HG03565 (cell line): ENCODE measurements around the gene FXYD5.
"Not testable (repeated sequence)": the region's sequence is repeated elsewhere in the genome, so short reads cannot be mapped to it uniquely, and the experiment has no call there.

Experiments
- ATAC-seq: cut with Tn5 transposase; IDR thresholded peaks from one replicate; pipeline ENCODE4 v1.9.1; 2021; ENCODE audit warnings: mild to moderate bottlenecking, moderate library complexity; ENCODE audit not compliant: unreplicated experiment

Gene FXYD5

DNA sequence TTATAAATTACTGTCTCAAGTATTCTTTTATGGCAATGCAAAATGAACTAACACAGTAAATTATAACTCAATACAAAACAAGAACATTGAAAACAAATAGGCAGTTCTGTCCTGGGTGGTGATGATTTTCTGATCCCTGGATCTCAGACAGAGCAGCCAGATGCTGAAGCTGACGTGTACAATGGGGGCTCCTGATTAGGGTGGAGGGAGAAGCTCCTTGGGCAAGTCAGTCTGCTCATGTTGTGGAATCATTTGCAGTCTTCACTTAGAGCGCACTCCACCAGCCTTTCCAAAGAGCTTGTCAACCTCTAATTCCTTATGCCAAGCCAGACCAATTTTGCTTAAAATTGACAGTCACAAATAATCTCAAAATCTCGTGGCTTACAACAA, 21.6 kb downstream of the FXYD5 start:
- ATAC-seq = no peak

DNA sequence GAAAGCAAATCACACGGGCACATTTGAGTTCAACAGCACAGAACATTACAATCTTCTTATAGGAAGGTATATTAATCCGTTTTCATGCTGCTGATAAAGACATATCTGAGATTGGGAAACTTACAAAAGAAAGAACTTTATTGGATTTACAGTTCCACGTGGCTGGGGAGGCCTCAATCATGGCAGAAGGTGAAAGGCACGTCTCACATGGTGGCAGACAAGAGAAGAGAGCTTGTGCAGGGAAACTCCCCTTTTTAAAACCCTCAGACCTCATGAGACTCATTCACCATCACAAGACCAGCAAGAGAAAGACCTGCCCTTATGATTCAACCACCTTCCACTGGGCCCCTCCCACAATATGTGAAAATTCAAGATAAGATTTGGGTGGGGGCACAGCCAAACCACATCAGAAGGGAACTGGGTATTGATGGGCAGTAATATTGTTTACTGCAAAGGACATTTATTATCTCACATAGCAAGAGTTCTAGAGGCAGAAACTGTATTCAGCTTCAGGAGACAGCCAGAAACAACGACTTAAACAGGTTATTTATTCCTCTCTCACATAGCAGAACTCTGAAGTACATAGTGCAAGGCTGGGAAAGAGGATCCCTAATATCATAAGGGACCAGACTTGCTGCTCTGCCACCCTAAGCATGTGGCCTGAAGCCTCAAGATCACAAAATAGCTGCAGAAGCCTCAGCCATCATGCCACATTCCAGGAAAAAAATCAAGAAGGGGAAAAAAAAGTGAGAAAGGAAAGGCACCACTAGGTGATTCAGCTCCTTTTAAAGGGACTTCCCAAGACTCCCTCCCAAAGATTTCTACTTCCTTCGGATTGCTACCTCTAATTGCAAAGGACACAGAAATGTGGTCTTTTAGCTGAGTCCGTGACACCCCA, 23.1 kb downstream of the FXYD5 start:
- no peak for ATAC-seq

DNA sequence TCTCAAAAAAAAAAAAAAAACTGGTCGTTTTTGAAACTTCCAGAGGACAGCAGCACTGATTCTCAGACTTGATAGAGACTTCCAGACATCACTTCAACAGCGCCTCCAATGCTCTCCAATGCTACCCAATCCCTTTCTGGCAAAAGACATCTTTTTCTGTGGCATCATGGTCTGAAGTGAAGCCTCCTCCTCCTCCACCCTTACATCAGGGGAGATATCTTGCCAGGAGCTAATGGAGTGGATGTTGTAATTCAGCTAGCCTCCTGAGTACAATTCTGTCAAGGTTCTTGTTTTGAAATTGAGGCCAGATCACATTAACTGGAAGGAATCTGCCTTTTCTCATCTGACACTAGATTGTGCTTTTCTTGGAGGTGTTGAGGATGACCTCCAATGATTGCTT, 24.2 kb downstream of the FXYD5 start:
- ATAC-seq = no peak

- no peak for ATAC-seq
Observed at GRCh38 chr19:35179830-35180229, 25.3 kb downstream of the FXYD5 start.

- ATAC-seq = no peak
Observed at GRCh38 chr19:35181387-35181786, 26.9 kb downstream of the FXYD5 start.

DNA sequence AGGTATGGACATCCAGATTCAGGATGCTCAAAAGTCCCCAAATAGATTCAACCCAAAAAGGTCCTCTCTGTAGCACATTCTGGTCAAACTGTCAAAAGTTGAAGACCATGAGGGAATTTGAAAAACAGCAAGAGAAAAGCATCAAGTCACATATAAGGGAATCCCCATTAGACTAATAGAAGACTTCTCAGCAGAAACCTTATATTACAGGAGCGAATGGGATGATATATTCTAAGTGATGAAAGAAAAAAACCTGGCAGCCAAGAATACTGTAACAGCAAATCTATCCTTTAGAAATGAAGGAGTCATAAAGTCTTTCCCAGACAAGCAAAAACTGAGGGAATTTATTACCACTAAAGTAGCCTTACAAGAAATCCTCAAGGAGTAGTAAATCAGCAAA, 29.7 kb downstream of the FXYD5 start:
- ATAC-seq = no peak

DNA sequence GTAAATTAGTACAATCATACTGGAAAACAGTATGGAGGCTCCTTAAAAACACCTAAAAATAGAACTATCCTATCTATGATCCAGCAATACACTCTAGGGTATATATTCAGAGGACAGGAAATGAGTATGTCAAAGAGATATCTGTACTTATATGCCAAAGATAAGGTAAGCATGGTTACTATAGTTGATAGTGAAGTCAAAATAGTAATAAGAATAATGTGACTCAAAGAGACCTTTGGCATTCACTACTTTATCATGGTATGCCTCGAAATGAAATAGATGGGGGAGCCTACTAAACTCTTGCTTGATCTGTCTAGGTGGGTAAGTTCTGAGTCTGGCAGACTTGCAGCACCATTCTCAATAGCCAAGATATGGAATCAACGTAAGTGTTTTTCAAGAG, 30.3 kb downstream of the FXYD5 start:
- no peak for ATAC-seq

- no peak for ATAC-seq
Observed at GRCh38 chr19:35194012-35194984, 39.8 kb downstream of the FXYD5 start.

DNA sequence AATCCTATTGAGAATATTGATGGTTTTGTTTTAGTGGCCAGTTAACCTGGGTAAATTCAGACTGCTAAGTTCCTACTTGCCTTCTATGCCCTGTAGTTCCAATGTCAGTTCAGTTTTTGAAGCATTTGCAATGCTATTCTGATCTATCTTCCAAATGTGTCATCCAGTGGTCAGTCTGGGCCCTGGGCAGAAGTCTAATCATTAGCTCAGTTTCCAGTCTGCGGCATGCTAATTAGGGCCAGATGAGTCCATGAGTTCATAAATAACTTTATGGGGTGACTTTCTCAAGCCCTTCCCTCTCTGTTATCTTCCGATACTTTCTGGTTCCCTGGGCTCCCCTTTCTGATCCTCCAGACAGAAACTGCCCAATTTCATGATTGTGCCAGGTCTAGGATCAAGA, 41.3 kb downstream of the FXYD5 start:
- no peak for ATAC-seq

DNA sequence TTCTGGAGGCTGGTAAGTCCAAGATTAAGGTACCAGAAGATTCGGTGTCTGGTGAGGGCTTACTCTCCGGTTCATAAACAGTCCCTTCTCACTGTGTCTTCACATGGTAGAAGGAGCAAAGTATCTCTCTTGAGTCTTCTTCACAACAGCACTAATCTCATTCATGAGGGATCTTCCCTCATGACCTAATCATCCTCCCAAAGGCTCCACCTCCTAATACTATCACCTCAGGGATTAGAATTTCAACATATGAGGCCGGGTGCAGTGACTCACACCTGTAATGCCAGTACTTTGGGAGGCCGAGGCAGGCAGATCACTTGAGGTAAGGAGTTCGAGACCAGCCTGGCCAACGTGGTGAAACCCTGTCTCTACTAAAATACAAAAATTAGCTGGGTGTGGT, 42.3 kb downstream of the FXYD5 start:
- not testable (repeated sequence) for ATAC-seq

- no peak for ATAC-seq
Observed at GRCh38 chr19:35199481-35199880, 44.9 kb downstream of the FXYD5 start.

DNA sequence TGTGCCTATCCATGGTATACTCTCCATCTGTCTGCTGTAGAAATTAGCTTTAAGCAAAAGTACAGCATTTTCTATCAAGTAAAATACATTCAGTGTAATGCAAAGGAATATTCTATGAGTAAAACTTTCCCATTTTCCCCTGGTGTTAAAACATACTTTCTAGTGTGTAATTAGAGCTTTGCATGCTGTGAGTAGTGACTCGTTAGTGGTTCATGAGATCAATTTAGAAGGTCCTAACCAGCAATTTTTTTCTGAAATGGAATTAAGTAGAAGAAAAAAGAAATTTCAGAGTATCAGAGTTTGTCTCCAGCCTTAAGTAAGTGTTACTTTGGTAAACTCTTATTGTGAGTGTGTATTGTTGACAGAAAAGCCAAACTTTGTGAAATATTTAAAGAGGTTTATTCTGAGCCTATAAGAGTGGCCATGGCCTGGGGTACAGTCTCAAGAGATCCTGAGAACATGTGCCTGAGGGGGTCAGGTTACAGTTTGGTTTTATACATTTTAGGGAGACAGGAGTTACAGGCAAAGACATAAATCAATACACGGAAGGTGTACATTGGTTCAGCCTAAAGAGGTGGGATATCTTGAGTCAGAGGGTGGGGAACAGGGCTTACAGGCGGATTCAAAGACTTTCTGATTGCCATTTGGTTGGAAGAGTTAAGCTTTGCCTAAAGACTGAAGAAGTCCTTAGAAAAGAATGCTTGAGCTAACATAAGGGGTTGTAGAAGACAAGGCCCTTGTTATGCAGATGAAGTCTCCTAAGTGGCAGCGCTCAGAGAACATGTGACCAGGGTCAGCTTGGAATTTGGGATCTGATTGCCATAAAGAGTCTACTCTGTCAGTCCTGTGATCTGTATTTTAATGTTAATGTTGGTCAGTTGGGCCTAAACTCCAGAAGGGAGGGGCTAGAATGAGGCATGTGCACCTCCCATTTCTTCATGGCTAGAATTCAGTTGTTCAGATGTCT, 48.5 kb downstream of the FXYD5 start:
- no peak for ATAC-seq

DNA sequence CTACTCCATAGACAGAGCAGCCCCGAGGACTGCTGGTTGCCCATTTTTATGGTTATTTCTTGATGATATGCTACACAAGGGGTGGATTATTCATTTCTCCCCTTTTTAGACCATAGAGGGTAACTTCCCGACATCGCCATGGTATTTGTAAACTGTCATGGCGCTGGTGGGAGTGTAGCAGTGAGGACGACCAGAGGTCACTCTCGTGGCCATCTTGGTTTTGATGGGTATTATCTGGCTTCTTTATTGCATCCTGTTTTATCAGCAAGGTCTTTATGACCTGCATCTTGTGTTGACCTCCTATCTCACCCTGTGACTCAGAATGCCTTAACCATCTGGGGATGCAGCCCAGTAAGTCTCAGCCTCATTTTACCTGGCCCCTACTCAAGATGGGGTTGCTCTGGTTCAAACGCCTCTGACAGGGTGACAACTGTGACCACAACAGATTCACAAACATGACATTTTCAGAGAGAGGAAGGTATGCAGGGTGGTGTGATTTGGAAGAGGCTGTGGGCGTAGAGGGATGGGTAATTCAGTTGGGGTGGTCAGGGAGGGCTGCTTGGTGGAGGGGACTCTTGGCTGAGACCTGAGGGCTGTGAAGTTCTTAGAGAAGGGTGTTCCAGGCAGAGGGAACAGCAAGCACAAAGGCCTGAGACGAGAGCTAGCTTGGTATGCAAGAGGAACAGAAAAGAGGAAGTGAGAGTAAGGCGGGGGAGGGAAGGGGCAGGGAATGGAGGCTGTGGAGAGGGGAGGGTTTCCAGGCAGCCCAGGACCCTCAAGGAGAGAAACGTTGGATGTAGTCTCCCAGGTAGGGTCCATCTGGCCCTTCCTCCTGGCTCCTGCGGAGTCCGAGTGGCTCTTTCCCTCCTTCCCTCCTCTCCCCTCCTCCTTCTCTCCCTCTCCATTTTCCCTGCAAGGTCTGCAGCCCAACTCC, 50.5 kb downstream of the FXYD5 start:
- peak; percentile 68 for ATAC-seq

GRCh38 chr19:35205733-35206323, 51.3 kb downstream of the FXYD5 start:
- ATAC-seq = no peak

GRCh38 chr19:35206379-35206778, 51.8 kb downstream of the FXYD5 start:
- no peak for ATAC-seq

- ATAC-seq = no peak
Observed at GRCh38 chr19:35206855-35207254, 52.3 kb downstream of the FXYD5 start.

- ATAC-seq = no peak
Observed at GRCh38 chr19:35207391-35207871, 52.9 kb downstream of the FXYD5 start.

GRCh38 chr19:35208121-35208520, 53.6 kb downstream of the FXYD5 start:
- no peak for ATAC-seq

DNA sequence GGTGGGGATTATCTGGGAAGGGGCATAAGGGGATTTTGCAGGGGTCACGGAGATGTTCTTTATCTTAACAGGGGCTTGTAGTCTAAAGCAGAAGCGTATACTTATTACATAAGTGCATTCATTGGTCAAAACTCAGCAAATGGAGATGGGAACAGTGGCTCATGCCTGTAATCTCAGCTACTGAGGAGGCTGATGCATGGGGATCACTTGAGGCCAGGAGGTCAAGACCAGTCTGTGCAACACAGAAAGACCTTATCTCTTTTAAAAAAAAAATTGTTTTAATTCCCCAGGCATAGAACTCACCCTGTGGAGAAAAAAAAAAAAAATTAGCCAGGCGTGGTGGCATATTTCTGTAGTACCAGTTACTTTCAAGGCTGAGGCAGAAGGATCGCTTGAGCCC, 55.1 kb downstream of the FXYD5 start:
- ATAC-seq = no peak
